ENCODE data around the gene DCDC2C.

Gene DCDC2C

GRCh38 chr2:3771576-3771975 lies 68.2 kb downstream of the DCDC2C start:
- no peak overlapping the region for H3K4me3 ChIP-seq (ENCODE audit: low read depth, low read length)
- in situ Hi-C loops (cut with HindIII; ENCODE audit: low sequenced_read_pairs) = no loop called here
- TF ChIP-seq, protein P1, sequence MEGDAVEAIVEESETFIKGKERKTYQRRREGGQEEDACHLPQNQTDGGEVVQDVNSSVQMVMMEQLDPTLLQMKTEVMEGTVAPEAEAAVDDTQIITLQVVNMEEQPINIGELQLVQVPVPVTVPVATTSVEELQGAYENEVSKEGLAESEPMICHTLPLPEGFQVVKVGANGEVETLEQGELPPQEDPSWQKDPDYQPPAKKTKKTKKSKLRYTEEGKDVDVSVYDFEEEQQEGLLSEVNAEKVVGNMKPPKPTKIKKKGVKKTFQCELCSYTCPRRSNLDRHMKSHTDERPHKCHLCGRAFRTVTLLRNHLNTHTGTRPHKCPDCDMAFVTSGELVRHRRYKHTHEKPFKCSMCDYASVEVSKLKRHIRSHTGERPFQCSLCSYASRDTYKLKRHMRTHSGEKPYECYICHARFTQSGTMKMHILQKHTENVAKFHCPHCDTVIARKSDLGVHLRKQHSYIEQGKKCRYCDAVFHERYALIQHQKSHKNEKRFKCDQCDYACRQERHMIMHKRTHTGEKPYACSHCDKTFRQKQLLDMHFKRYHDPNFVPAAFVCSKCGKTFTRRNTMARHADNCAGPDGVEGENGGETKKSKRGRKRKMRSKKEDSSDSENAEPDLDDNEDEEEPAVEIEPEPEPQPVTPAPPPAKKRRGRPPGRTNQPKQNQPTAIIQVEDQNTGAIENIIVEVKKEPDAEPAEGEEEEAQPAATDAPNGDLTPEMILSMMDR (IDR thresholded peaks at IDR 0.05; ENCODE audit: low read depth, low read length, missing control alignments) = no peak
- no peak for DNase-seq (ENCODE audit: low read depth)

DNA sequence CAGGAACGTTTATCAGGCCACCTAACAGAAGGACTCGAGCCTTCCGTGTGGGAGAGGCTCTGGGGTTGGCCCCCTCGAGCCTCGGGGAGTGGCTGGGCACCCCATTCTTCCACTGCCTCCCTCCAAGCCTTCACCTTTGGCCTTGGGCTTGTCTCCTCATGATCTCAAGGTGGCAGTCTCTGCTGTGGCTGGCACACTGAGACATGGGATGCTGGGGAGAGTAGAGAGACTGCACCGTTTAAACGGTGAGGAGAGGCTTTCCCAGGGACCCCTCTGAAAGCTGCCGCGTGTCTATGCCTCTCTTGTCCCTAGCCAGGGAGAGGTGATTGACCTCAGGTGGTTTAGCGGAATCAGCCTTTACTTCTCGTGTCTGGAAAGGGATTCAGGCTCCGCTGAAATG lies 71.0 kb downstream of the DCDC2C start:
- no peak for DNase-seq (ENCODE audit: low read depth)
- TF ChIP-seq, protein P1 (IDR thresholded peaks at IDR 0.05; ENCODE audit: low read depth, low read length, missing control alignments) = no peak
- H3K4me3 ChIP-seq (ENCODE audit: low read depth, low read length) = no peak overlapping the region
- in situ Hi-C loops (cut with HindIII; ENCODE audit: low sequenced_read_pairs) = no loop called here

DNA sequence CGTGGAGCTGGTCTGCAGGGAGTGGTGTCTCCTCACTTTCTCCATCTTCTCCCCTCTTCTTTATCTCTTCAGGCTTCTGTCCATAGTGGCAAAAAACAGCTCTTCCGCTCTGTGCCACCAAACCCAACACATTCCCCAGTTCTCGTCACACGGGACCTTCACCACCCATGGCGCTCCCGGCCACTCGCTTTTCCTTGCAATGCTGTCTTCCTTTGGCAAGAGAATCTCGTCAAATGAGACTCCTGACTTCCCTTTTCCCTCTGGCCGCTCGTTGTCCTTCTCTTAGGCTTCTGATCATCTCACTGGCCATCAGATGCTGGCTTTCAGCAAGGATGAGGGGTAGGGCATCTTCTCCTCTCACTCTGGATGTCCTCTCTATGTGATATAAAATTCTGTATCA lies 72.9 kb downstream of the DCDC2C start:
- no peak overlapping the region for H3K4me3 ChIP-seq (ENCODE audit: low read depth, low read length)
- TF ChIP-seq, protein P1 (IDR thresholded peaks at IDR 0.05; ENCODE audit: low read depth, low read length, missing control alignments) = no peak
- in situ Hi-C loops (cut with HindIII; ENCODE audit: low sequenced_read_pairs) = no loop called here
- no peak for DNase-seq (ENCODE audit: low read depth)

DNA sequence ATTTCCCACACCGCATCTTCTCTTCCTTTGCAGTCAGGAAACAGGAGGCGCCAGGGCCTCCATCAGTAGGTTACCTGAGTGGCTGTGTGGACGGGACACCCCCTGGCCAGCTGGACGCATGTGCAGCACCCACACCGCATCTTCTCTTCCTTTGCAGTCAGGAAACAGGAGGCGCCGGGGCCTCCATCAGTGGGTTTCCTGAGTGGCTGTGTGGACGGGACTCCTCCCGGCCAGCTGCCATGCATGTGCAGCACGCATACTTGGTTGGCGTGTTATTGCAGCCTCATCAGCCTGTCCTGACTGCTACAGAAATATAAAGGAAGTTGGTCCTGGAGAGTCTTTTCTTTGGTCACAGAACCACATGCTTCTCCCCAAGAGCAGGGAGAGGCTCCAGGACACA lies 74.6 kb downstream of the DCDC2C start:
- no peak for DNase-seq (ENCODE audit: low read depth)
- in situ Hi-C loops (cut with HindIII; ENCODE audit: low sequenced_read_pairs) = no loop called here
- no peak overlapping the region for H3K4me3 ChIP-seq (ENCODE audit: low read depth, low read length)
- TF ChIP-seq, protein P1 (IDR thresholded peaks at IDR 0.05; ENCODE audit: low read depth, low read length, missing control alignments) = no peak

GRCh38 chr2:3778851-3779495 lies 75.6 kb downstream of the DCDC2C start:
- in situ Hi-C loops (cut with HindIII; ENCODE audit: low sequenced_read_pairs) = no loop called here
- TF ChIP-seq, protein P1 (IDR thresholded peaks at IDR 0.05; ENCODE audit: low read depth, low read length, missing control alignments) = no peak
- DNase-seq (ENCODE audit: low read depth) = no peak
- H3K4me3 ChIP-seq (ENCODE audit: low read depth, low read length) = no peak overlapping the region

DNA sequence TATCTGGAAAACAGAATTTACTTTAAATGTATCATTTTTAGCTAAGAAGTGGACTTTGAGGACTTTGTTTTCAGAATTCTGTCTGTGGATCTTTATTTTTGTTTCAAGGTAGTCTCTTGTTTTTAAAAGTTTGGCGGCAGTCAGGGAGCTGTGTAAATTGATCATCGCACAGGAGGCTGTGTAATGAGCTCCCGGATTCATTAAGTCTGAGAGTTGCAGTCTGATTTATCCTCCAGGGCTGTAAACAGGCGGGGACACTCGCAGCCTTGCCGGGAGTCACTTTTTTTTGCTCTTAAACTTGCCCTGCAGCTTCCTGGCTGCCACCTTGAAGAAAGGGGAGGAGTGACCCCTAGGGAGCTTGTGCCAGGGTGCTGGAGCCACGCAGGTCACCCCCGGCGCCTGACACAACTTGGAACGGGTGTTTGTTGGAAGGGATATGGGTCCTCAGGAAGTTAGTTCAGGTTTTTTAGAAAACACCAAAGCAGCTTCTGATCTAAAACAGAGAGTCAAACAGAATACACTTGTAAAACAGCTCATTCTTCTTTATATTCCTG lies 76.2 kb downstream of the DCDC2C start:
- no peak overlapping the region for H3K4me3 ChIP-seq (ENCODE audit: low read depth, low read length)
- in situ Hi-C loops (cut with HindIII; ENCODE audit: low sequenced_read_pairs) = no loop called here
- TF ChIP-seq, protein P1 (IDR thresholded peaks at IDR 0.05; ENCODE audit: low read depth, low read length, missing control alignments) = no peak
- DNase-seq (ENCODE audit: low read depth) = no peak

Measured in astrocyte of the cerebellum (primary cell).